ENCODE data around the gene CRTAP.
"Not testable (repeated sequence)": the region's sequence is repeated elsewhere in the genome, so short reads cannot be mapped to it uniquely, and the experiment has no call there.

Gene CRTAP

GRCh38 chr3:33144433-33144832, 30.6 kb downstream of the CRTAP start:
- DNase-seq, result no peak

- no peak for DNase-seq
These were observed 31.5 kb downstream of the CRTAP start for GRCh38 chr3:33145221-33145900.

GRCh38 chr3:33145901-33146580, 32.2 kb downstream of the CRTAP start:
- DNase-seq, result no peak

- DNase-seq, result no peak
These were observed 33.1 kb downstream of the CRTAP start for GRCh38 chr3:33146791-33147445.

GRCh38 chr3:33149342-33149741, 35.5 kb downstream of the CRTAP start:
- no peak for DNase-seq

GRCh38 chr3:33152363-33153360, 38.8 kb downstream of the CRTAP start:
- DNase-seq, result no peak

GRCh38 chr3:33153782-33154181, 40.0 kb downstream of the CRTAP start:
- DNase-seq, result no peak

GRCh38 chr3:33155301-33155700, 41.5 kb downstream of the CRTAP start:
- no peak for DNase-seq

GRCh38 chr3:33159234-33159633, 45.4 kb downstream of the CRTAP start:
- no peak for DNase-seq

- DNase-seq, result no peak
These were observed 46.2 kb downstream of the CRTAP start for GRCh38 chr3:33159981-33160380.

- not testable (repeated sequence) for DNase-seq
These were observed 48.8 kb downstream of the CRTAP start for GRCh38 chr3:33162621-33163020.

GRCh38 chr3:33165372-33165771, 51.6 kb downstream of the CRTAP start:
- DNase-seq, result no peak

GRCh38 chr3:33166095-33166494, 52.3 kb downstream of the CRTAP start:
- no peak for DNase-seq

- no peak for DNase-seq
These were observed 53.5 kb downstream of the CRTAP start for GRCh38 chr3:33167284-33167683.

- no peak for DNase-seq
These were observed 54.0 kb downstream of the CRTAP start for GRCh38 chr3:33167716-33168336.

GRCh38 chr3:33170531-33170930, 56.7 kb downstream of the CRTAP start:
- no peak for DNase-seq

GRCh38 chr3:33171580-33171979, 57.8 kb downstream of the CRTAP start:
- no peak for DNase-seq

GRCh38 chr3:33173103-33173502, 59.3 kb downstream of the CRTAP start:
- no peak for DNase-seq

- DNase-seq, result no peak
These were observed 59.9 kb downstream of the CRTAP start for GRCh38 chr3:33173672-33174071.

- DNase-seq, result no peak
These were observed 60.3 kb downstream of the CRTAP start for GRCh38 chr3:33174095-33174494.

GRCh38 chr3:33174711-33175414, 61.0 kb downstream of the CRTAP start:
- no peak for DNase-seq

- DNase-seq, result no peak
These were observed 65.3 kb downstream of the CRTAP start for GRCh38 chr3:33179132-33179531.
